Endothelial cell (in vitro differentiated cells): ENCODE results near the gene PPP1CA. TPM values are rescaled to one million over a fixed set of nuclear protein-coding genes. Genes with fewer than 3 reads are reported as not detected.
A peak's percentile ranks its signal among the peaks of the same experiment; 100 is the strongest.

Experiments
- DNase-seq: peaks from one replicate; pipeline ENCODE4 v3.0.0; 2021; ENCODE audit warnings: low spot score
- H3K27ac Mint-ChIP-seq: one replicate; pipeline ENCODE4 v1.8.0; 2021; ENCODE audit warnings: mixed read lengths, inconsistent platforms; ENCODE audit not compliant: unreplicated experiment
- H3K27me3 Mint-ChIP-seq: one replicate; pipeline ENCODE4 v1.8.0; 2021; ENCODE audit warnings: mild to moderate bottlenecking, moderate library complexity, mixed read lengths, inconsistent platforms; ENCODE audit not compliant: unreplicated experiment
- H3K36me3 Mint-ChIP-seq: one replicate; pipeline ENCODE4 v1.8.0; 2021; ENCODE audit warnings: mild to moderate bottlenecking, low read depth, mixed read lengths, inconsistent platforms; ENCODE audit not compliant: unreplicated experiment
- H3K4me1 Mint-ChIP-seq: one replicate; pipeline ENCODE4 v1.8.0; 2021; ENCODE audit warnings: mild to moderate bottlenecking, mixed read lengths, inconsistent platforms; ENCODE audit not compliant: unreplicated experiment
- H3K4me3 Mint-ChIP-seq: one replicate; pipeline ENCODE4 v1.8.0; 2021; ENCODE audit warnings: mild to moderate bottlenecking, mixed read lengths, inconsistent platforms; ENCODE audit not compliant: unreplicated experiment
- H3K9me3 Mint-ChIP-seq: one replicate; pipeline ENCODE4 v1.8.0; 2021; ENCODE audit warnings: mixed read lengths, inconsistent platforms; ENCODE audit not compliant: unreplicated experiment
- CTCF ChIP-seq: fragments of 200-600 bp; sonication (generic); IDR thresholded peaks from one replicate; pipeline ENCODE4 v1.5.0; 2021; ENCODE audit warnings: antibody characterized with exemption; ENCODE audit not compliant: unreplicated experiment
- total RNA-seq: library from RNA; stranded (reverse); fragmentation: NEBNext Ultra II Directional; extraction: Animal tissue kit (Norgen Biotek cat#: 25700); gene quantifications from one replicate; pipeline ENCODE4 v1.2.1, GENCODE V29; 2021; ENCODE audit not compliant: unreplicated experiment

The PPP1CA gene
- total RNA-seq, 1 donor from 2014 or later: 249 TPM

DNA sequence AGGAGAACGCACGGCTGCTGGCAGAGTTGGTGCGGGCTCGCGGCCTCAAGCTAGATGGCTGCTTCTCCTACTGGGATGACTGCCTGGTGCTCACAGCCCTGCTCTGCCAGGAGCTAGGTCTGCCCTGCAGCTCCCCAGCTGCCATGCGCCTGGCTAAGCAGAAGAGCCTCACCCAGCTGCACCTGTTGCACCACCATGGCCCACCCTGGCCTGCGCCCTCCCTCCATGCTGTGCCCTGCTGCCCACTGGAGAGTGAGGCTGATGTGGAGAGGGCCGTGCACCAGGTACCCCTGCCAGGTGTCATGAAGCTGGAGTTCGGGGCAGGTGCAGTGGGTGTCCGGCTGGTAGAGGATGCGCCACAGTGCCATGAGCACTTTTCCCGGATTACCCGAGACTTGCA, 21.8 kb upstream of the PPP1CA start:
- no peak for DNase-seq
- TF ChIP-seq CTCF: no peak
- no peak overlapping the region for H3K4me3 Mint-ChIP-seq
- H3K36me3 Mint-ChIP-seq: no peaks in the 10 kb centered on the region
- no peak overlapping the region for H3K27ac Mint-ChIP-seq
- H3K9me3 Mint-ChIP-seq: no peaks in the 10 kb centered on the region
- H3K27me3 Mint-ChIP-seq: peaks cover 15% of the 10 kb centered on the region
- no peaks in the 10 kb centered on the region for H3K4me1 Mint-ChIP-seq

DNA sequence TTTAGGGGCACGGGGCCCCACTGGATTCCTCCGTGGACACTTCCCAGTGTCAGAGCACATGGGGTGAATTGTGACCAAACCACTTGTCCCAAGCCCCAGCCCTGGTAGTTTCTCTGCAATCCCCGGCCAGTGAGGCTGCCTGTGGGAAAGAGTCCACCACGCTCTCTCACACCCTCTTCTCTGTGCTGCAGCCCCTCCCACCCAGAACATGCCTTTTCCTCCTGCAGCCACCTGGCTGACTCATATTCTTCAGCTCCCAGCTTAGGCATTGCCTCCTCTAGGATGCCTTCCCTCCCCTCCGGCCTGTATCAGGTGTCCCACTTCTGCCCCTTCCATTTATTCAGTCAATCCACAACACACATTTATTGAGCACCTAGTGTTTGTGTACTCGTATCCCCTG, 21.2 kb upstream of the PPP1CA start:
- DNase-seq: no peak
- TF ChIP-seq CTCF: no peak
- peaks cover 15% of the 10 kb centered on the region for H3K27me3 Mint-ChIP-seq
- no peaks in the 10 kb centered on the region for H3K36me3 Mint-ChIP-seq
- H3K9me3 Mint-ChIP-seq: no peaks in the 10 kb centered on the region
- peak overlapping the region; percentile 52 for H3K4me3 Mint-ChIP-seq
- no peaks in the 10 kb centered on the region for H3K4me1 Mint-ChIP-seq
- no peak overlapping the region for H3K27ac Mint-ChIP-seq

DNA sequence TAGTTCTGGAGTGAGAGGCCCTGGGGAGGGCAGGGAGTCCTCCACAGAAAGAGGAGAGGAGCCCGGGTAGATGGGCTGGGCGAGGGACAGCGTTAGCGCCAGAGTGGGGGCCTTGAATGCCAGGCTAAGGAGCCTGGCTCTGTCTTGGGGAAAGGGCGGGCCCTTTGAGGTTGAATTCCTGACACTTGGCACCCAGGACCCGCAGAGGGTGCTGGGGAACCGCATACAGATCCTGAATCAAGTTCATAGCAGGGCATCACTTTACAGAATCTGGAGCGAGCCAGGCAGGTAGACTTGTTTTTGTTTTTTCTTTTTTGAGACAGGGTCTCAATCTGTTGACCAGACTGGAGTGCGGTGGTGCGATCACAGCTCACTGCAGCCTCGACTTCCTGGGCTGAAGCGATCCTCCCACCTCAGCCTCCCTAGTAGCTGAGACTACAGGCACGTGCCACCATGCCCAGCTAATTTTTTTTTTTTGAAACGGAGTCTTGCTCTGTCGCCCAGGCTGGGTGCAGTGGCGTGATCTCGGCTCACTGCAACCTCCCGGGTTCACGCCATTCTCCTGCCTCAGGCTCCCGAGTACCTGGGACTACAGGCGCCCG, 19.9 kb upstream of the PPP1CA start:
- no peaks in the 10 kb centered on the region for H3K36me3 Mint-ChIP-seq
- H3K27ac Mint-ChIP-seq: no peak overlapping the region

GRCh38 chr11:67420646-67421429, 19.2 kb upstream of the PPP1CA start:
- peak; percentile 98 for DNase-seq
- Mint-ChIP-seq H3K27me3 (peaks cover 18% of the 10 kb centered on the region), H3K27ac (no peak overlapping the region), H3K4me1 (peaks cover 3% of the 10 kb centered on the region), H3K36me3 (no peaks in the 10 kb centered on the region), H3K4me3 (no peak overlapping the region), H3K9me3 (no peaks in the 10 kb centered on the region)
- TF ChIP-seq CTCF: no peak

More for the DNA sequence above, 19.9 kb upstream of the PPP1CA start:
- TF ChIP-seq CTCF: no peak
- H3K4me3 Mint-ChIP-seq: no peak overlapping the region
- no peak for DNase-seq
- H3K27me3 Mint-ChIP-seq: peaks cover 14% of the 10 kb centered on the region
- peaks cover 3% of the 10 kb centered on the region for H3K4me1 Mint-ChIP-seq
- H3K9me3 Mint-ChIP-seq: no peaks in the 10 kb centered on the region

GRCh38 chr11:67420147-67420645, 18.5 kb upstream of the PPP1CA start:
- H3K36me3 Mint-ChIP-seq: no peaks in the 10 kb centered on the region

More at GRCh38 chr11:67420147-67420645, 18.5 kb upstream of the PPP1CA start:
- no peak overlapping the region for H3K27ac Mint-ChIP-seq
- TF ChIP-seq CTCF: no peak
- peaks cover 18% of the 10 kb centered on the region for H3K27me3 Mint-ChIP-seq
- no peaks in the 10 kb centered on the region for H3K9me3 Mint-ChIP-seq
- no peak overlapping the region for H3K4me3 Mint-ChIP-seq
- no peak for DNase-seq
- H3K4me1 Mint-ChIP-seq: peaks cover 3% of the 10 kb centered on the region
